HG02970 (cell line): ENCODE measurements around the gene LRRC9.
"Not testable (repeated sequence)": the region's sequence is repeated elsewhere in the genome, so short reads cannot be mapped to it uniquely, and the experiment has no call there.

Experiments used
- ATAC-seq: cut with Tn5 transposase; IDR thresholded peaks from one replicate; pipeline ENCODE4 v1.9.1; 2021; ENCODE audit warnings: mild to moderate bottlenecking, moderate library complexity, moderate number of reproducible peaks; ENCODE audit not compliant: unreplicated experiment, low FRiP score

The LRRC9 gene

DNA sequence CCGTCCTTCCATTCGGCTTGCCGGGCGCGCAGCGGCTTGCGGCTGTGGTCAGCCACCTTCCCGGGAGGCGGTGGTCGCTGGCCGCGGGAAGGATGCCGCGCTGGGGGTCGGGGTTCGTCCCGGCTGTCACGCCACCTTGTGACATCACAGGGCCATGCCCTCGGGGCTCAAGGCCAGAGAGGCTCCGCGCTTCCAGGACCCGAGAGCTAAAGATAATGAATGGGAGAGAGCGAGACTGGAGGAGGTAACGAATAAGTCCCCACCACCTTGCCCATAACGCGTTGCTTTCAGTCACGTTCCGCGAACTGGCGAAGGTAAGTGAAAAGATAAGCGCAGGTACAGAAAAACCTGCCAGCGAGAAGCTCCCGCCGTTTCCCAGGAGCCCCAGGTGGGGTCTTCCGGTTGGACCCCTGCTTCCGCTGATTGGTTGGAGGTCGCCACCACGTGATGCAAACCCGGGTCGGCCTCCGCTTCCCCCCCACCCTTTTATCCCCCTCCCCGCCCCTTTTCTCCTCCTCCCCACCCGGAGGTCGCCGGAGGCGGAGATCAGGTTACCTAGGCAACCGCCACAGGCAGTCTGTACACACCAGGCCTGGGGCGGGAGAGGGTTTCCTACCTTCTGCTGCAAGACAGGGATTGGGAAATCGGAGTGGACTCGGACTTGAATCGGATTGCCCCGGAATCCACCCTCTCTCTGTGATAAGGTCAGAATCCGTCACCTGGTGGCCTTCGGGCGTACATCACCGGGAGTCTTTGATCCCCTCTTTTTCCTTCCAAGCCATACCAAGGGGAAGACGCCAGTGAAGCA lies at the start of gene LRRC9:
LRRC9 (plus strand) TSS at position 575 of the 808 bp plus-strand sequence.
- no peak for ATAC-seq

DNA sequence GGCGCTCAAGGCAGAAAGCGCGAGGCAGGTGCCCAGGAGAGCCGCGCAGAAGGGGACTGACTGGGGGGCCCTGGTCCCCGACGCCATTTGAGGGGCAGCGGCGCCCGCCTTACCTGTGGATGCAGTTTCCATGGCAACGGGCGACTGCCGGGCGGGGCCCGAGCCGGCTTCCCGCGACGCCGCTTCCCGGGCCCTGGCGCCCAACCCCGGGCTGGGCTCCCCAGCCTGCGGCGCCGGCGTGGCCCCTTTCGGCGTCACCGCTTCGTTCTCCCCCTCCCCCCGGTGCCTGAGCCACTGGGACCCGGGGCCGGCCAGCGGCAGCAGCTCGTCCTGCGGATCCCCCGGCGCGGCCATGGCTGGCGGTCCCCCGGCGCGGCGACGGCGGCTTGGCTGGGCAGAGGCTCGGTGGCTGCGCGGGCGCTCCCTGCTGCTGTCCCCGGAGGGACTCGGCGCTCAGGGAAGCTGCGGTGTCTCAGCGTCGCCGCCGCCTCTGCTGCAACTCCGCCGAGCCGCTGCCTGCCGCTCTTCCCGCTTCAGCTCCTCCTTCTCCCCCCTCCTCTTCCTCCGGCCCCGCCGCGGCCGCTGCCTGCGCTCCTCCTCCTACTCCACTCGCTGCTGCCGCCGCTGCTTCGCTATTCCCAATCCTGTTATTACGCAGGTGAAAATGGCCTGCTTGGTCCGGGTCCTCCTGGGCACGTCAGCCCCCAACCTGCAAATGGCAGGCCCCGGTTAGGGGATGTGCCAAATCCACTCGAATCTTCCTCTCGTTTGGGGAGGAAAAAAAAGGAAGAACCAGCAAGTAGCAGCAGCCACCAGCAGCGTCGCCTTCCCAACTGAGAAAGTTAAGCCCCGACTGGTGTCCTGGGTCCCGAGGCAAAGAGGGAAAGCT lies 49.4 kb upstream of the LRRC9 start, which contains the start of gene RTN1:
RTN1 (minus strand) TSS at position 500 of the 889 bp plus-strand sequence; CDS start at position 354, 146 bp downstream.
- peak; percentile 46 for ATAC-seq

DNA sequence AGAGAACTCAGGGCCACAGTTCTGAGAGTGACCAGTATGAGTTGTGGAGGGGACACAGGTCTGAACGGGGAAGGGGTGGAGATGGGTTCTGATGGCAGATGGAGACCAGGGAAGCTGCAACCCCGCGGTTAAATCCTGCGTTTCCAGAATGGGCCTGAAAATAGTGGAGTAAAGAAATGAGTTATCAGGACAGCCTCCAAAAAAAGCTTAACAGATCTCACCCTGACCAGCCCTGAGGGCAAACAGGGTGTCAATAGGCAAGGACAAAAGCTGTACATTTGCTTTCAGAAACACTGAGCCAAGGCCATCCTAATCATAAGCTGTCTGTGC lies 48.8 kb upstream of the LRRC9 start:
- peak; percentile 12 for ATAC-seq

DNA sequence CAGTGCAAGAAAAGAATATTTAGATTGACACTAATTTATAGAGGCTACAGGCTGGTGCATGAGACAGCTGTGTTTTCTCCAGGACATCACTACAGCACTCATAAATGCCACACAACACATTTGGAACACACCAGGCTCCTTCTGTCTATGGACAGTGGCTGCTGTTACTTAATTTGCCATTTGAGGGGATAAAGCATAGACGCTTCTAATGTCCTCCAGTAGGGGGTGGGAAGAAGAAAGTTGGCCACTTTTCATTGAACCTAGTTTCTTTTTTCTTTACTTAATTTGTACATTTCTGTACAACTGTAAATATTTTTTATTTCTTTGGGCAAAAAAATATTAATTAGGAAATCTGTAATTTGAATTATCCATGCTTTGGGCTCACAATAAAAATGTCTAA lies 37.0 kb upstream of the LRRC9 start:
- no peak for ATAC-seq

DNA sequence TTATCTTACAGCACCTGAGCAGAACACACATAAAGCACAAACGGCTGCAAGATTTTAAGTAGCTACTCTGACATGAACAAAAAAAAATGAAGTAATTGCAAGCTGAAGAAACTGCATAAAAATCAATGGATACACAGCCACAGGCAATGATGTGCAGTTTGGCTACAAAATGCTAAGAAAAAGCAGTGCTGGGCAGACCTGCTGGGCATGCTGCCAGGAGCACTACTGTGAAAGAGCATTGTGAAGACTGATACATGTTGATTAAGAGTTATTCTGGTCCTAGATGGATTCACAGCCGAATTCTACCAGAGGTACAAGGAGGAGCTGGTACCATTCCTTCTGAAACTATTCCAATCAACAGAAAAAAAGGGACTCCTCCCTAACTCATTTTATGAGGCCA lies 29.3 kb upstream of the LRRC9 start:
- no peak for ATAC-seq

DNA sequence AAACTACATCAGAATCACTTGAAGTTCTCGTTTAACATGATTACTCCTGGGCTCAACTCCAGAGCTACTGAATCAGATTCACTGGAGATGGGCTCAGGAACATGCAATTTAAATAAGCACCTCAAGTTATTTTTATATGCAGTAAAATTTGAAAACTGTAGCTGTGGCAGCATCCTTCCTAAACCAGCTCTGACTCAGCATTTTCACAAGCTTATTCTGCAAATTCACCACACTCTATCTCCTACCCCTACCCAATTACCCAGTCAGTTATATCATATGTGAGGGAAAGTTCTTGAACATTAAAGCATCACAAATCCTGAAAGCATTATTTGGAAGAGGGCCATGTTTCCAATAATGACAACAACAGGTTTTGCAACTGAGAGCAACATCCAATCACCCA lies 24.2 kb upstream of the LRRC9 start:
- ATAC-seq: no peak

DNA sequence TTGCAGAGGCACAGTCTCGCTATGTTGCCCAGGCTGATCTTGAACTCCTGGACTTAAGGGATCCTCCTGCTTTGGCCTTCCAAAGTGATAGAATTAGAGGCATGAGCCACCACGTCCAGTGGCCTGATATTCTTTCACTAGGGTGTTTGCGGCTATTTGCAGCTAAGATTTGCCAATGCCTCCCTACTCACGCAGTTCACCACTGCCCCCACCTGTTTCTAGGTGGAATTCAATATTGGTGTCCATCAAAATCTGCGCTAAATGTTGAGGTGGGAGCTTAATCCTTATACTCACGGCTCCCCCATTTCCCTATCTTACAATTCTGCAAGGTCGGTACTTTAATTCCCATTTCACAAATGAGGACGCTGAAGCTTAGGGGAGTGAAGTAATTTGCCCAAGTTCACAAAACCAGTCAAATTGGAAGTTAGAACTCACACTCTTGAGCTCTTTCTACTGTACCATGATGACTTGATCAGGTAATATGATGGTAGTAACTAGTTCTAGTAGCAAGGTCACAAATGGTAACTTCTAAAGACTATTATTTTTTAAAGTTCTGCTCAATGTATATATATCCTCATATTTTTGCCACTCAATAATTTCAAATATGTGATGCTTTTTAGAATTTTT lies 22.1 kb upstream of the LRRC9 start:
- no peak for ATAC-seq

DNA sequence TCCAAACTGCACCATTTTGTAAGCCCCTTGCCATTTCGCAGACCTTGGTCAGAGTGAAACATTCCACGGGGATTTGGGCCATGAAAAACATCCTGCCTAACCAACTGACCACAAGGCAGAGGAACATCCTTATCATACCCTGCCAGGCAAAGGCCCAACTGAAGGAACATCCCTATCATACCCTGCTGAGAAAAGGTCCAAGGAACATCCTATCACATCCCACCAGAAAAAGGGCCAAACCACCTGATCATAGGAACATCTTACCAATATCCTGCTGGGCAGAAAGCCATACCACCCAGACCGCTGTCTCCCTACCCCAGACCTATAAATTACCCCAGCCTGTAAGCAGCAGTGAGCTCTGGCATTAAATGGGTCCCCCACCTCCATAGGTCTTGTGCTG lies 19.4 kb upstream of the LRRC9 start:
- ATAC-seq: no peak

DNA sequence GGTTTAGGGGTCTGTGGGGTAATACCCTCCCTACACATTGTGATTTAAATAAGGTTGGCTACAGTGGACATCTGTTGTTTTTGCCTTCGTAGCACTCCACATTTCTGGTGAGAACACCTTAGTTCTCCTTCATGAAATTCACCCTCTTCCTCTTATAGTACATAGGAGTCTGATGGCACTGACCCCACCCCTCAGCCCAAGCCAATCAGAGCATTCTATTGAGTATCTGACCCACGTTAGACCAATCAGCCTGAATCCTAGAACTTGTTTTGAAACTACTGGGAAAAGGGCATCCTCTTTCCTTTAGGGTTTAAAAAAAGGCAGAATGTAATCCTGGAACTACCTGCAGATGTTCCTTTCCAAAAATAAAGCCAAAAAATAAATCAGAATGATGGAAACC lies 15.8 kb upstream of the LRRC9 start:
- no peak for ATAC-seq

DNA sequence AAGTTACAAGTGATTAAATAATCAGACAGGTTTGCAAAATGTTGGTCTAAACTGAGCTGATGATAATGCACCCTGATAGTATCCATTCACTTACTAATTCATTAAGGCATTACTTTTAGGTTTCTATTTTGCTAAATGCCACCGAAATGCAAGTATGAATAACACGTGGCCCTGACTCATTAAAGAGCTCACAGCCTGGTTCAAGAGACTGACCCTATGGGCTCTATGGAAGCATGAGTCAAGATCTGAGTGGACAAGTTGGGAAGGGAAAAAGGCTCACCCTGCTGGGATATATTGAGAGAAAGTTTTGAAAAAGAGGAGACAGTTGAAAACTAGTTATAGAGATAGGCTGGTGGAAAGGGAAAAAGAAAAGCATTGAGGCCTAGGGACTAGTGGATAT lies 14.8 kb upstream of the LRRC9 start:
- ATAC-seq: no peak

DNA sequence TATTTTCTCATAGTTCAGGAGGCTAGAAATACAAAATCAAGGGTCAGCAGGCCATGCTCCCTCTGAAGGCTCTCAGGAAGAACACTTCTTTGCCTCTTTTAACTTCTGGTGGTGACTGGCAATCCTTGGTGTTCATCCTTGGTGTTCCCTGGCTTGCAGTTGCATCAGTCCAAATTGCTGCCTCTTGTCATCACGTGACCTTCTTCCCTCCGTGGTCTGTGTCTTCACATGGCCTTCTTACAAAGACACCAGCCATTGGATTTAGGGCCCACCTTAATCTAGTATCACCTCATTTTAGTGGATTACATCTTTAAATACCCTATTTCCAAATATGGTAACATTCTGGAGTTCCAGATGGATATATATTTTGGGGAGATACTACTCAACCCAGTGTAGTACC lies 7.5 kb upstream of the LRRC9 start:
- ATAC-seq: no peak

DNA sequence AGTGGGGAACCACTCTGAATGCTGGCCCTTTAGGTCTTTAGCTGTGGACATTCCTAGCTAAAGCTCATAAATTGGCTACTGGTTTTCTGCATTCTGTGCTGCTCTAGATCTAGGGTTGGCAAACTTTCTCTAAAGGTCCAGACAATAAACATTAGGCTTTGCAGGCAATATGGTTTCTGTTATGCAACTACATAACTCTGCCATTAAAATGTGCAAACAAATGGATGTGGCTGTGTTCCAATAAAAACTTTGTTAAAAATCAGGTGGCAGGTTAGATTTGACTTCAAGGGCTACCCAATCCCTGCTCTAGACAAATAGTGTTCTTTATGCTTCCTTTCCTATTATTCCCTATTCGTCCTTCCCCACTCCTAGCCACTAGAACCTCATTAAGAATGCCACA lies 6.8 kb upstream of the LRRC9 start:
- ATAC-seq: no peak

DNA sequence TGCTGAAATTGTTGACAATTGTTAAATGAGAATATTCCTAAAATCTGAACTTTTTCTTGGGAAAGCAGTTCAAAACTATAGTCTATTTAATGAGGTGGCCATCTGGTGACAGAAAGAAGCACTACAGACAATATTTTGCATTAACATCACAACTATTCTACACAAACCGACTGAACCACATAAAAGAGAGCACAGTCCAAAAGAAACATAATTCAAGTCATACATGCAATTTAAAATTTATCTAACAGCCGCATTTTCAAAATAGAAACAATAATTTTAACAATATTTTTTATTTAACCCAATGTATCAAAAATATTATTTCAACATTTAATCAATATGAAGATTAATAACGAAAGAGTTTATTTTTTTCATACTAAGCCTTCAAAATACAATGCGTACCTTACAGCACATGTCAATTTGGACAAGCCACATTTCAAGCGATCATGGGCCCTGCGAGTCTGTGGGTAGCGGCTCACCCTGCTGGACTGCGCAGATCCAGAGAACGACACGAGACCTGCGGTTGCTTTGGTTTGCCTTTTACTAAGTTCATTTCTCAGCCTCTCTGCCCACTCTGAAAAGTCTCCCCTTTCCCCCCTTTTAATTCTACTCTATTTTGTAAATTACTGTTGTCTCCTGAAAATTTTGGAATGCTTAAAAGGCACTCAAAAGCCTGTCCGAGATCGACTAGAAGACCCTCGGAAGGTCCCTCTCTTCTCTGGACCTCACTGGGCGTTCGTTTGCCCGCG lies 947 bp upstream of the LRRC9 start:
- ATAC-seq: no peak

DNA sequence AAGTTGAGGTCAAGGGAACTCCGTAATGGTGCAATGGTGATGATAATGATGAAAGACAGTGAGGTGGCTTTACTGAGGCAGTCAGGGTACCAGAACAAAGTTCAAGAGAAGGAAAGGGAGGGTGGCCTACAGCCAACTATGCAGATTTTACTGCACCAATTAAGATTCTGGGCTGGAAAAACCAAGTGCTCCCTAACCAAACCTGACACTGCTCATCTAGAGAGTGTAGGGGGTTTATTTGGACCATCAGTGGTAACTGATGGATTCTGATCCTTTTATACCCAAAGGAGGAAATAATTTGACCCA lies 387 bp downstream of the LRRC9 start:
- no peak for ATAC-seq

DNA sequence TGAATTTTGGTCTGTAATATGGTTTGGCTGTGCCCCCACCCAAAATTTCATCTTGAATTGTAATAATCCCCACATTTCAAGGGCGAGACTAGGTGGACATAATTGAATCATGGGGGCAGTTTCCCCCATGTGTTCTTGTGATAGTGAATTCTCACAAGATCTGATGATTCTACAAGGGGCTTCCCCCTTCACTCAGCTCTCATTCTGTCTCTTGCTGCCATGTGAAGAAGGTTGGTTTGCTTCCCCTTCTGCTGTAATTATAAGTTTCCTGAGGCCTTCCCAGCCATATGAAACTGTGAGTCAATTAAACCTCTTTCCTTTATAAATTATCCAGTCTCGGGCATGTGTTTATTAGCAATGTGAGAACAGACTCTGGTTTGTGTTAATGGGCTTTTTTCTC lies 5.9 kb downstream of the LRRC9 start:
- ATAC-seq: no peak

DNA sequence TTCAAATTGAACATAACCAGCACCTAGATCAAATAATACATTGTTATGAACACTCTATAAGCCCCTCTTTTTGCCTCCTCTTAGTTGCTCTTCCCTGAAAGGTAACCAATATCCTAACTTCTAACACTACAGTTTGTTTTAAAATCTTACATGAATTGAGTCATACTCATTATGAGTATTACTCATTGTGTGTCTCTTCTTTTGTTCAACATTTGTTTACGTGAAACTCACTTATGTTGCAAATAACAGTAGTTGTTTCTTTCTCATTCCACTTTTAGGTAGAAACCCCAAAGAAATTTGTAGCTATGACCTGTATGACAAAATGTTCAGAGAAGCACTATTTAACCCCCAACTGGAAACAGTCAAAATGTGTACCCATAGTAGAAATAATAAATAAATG lies 6.6 kb downstream of the LRRC9 start:
- ATAC-seq: no peak

DNA sequence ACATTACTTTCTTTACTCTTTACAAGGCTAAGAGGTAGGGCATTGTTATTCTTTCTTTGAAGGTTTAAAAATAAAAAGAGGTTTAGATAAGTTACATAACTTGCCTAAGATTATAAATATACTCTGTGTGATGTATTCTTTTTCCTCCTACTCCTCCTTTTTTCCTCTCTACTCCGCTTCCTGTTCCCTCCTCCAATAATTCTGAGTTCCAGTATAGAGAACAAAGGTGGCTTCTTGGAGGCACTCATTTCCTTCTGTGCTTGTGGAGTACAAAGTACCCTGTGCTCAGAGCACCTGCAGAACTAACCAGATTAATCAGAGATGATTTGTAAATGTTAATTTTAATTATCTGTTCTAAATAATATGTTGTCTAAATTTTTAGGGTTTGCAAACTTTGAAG lies 11.3 kb downstream of the LRRC9 start:
- no peak for ATAC-seq

DNA sequence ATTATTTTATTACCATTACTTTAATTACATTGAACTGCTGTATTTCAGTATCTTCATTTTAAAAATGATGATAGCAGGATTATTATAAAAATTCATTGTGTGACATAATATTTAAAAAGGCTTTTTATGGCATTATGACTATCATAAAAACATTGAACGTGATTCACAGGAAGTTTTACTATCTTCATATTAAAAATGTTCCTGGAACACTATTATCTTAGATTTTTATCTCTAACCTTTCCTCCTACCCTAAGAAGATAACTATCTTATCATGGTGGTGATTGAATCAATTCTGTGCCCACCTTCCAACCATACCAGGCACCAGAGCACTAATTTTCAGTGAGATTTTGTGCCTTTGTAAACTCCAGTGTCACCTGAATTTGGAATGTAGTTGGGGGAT lies 16.2 kb downstream of the LRRC9 start:
- no peak for ATAC-seq

DNA sequence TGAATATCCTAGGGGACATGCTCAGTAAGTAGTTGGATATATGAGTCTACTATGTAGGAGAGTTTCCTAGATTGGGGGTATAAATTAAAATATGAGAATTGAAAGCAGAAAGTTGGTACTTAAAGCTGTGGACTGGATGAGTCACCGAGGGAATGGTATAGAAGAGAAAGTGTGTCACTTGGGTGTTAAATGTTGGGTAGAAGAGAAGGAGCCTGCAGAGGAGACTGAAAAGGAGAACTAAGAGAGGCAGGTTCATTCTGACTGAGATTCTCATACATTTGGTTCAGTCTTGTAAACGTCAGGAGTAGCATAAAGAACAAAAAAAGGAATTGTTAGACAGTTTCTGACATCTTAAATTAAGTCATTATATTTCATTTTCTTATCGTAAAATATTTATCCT lies 19.9 kb downstream of the LRRC9 start:
- ATAC-seq: no peak

DNA sequence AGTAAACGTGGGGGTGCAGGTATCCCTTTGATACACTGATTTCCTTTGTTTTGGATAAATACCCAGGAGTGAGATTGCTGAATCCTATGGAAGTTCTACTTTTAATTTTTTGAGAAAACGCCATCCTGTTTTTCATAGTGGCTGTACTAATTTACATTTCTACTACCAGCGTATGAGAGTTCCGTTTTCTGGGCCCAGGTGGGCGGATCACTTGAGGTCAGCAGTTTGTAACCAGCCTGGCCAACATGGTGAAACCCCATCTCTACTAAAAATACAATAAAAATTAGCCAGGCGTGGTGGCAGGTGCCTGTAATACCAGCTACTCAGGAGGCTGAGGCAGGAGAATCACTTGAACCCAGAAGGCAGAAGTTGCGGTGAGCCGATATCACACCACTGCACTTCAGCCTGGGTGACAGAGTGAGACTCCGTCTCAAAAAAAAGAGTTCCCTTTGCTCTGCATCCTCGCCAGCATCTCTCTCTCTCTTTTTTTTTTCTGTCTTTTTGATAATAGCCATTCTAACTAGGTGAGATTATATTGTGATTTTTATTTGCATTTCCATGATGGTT lies 22.4 kb downstream of the LRRC9 start:
- not testable (repeated sequence) for ATAC-seq
